Fibroblast of skin of right biceps (primary cell): ENCODE results near the gene RHOT2.

Experiments
- DNase-seq: peaks from one replicate; pipeline ENCODE4 v3.0.0-alpha.2; 2013

Gene RHOT2

DNA sequence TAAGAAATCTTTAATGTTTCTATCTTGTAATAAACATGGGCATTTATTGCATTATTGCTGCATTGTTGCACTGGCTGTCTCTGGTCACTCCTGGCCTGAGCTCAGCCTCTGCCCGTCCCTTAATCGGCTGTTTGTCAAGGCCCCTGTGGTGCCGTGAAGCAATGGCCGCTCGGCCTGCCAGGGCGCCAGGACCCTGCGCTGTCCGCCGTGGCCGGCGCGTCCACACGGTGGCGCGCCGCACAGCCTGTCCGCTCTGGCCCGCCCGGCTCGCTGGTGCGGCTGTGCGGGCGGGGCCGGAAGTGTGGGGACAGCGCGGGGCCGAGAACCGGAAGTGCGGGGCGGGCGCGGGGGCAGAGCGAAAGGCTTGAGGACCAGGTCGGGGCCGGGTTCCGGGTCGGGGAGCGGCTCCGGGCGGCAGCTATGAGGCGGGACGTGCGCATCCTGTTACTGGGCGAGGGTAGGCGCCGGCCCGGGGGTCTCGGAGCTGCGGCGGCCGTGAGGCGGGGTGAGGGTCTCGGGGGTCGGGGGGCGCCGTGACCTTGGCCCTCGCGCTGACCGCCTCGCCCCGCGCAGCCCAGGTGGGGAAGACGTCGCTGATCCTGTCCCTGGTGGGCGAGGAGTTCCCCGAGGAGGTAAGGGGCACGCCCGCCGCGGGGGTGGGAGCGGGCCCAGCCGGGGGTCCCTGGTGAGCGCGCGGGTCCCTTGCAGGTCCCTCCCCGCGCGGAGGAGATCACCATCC is at the start of gene RHOT2:
TSS of gene RHOT2 (plus strand) at position 353 of the 739 bp plus-strand sequence. CDS start at position 421, 68 bp downstream.
- peak; percentile 90 for DNase-seq

DNA sequence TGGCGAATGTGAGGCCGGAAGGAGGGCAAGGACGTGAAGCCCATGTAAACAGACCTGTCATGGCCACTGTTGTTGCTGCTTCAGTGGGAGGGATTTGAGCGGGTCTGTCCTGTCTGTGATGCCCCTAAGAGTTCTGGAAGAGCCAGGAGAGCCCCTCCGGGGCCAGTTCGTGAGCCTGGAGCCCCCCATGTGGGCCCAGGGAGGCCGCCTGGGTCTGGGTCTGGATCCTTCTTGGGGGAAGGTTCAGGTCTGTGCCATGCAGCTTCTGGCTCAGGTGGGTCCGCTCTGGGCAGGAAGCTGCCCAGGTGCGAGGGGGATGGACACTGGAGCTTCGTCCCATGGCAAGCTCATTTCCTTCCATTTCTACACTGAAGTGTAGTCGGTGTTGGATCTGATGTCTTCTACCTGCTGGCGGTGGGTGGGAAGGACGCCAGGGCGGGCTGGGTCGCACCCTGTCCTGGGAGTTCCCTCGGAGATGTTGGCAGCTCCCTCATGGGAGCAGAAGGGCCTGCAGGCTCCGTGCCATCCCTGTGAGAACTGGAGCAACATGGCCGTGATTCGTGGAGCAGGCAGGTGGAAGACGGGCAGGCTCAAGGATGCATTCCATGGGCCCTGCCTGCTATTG is 48.3 kb upstream of the RHOT2 start:
- no peak for DNase-seq

DNA sequence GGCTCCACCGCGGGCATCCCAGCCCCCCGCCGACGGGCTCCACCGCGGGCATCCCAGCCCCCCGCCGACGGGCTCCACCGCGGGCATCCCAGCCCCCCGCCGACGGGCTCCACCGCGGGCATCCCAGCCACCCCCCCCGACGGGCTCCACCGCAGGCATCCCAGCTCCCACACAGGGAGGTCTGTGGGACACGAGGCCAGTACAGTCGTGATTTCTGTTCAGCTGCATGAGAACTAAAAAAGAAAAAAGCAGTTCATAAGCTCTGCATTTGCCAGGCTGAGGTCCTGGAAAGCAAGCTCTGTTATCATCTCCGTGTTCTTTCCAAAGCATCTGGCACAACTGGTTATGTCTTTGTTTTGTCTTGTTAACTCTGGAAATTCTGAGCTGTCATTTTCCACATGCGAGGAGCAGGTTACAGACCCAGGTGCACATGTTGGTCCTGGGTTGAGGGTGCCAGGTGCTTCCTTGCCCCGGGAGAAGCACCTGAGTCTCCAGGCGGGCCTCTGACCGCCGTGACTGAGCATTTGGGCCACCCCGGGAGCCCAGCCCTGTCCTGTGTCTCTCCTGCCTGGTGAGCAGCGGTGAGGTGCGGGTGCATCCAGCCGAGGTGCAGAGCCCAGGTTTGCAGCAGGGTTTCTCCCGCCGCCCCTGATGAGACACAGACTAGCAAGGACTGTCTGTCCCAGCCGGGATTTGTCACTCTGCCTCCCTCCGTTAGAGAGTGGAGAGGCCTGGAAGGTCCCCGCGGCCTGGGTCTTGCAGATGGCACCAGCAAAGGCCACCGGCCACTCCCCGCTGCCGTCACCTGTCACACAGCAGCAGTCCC is 47.0 kb upstream of the RHOT2 start:
- DNase-seq = no peak

DNA sequence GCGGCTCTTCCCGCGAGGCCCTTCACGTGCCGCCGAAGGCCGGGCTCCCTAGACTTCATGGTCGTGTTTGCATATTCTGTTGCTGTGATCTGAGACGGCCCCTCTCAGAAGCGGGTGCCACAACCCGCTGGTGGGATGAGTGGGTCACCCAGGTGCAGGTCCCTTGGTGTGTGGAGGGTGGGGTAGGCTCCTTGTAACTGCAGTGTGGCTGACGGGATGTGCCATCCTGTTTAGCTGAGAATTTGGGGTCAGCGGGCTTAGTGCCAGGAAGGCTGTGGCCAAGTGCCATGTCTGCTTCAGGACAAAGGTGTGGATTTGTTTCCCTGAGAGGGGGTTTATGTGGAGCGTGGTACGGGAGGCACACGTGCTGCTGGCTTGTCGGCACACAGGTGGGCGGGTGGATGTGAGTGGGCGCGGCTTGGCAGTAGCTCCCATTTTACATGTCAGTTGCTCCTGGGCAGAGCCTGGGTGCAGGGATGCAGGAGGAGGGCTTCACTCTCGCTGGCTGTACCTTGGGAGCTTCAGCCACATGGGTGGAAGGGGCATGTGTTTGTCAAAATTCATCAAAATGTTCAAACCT is 46.3 kb upstream of the RHOT2 start:
- DNase-seq = no peak

DNA sequence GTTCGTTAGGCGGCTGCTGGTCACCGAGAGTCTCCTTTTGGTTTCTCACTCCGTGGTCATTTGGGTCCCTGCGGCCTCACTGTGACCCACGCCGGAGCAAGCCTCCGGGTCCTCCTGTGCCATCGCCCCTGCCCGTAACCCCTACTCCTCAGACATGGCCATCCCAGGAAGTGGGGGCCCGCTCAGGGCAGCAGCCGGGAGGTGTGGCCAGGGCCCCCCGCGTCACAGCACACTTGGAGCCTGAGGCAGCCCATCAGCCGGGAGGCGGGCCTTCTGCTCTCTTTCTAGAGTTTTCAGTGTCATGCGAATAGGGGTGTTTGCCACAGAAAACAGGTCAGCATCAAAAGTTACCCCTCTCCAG is 45.0 kb upstream of the RHOT2 start:
- DNase-seq = no peak

DNA sequence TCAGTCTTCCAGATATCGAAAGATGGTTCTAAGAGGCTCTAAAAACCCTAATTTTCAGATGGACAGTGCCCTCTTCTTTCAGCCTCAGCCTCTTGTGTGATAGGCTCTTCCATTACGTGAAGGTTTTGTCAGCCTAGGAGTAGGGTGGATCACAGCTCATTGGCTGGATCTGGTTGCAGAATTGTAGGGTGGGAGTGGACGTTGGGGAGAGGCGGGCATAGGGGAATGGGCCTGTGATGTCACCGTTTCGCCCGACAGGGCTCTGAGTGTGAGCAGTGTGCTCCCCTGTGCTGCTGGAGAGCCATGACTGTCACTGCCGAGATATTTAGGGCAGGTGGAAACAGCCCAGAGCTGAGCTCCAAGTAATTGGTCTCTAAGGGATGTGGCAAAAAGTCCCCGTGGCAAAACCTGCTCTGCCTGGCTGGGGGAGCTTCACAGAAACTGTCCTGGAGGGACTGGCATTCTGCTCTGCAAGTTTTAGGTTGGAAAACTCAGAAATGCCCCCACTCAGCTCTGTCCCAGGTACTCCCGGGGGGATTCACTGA is 43.3 kb upstream of the RHOT2 start:
- DNase-seq = no peak

DNA sequence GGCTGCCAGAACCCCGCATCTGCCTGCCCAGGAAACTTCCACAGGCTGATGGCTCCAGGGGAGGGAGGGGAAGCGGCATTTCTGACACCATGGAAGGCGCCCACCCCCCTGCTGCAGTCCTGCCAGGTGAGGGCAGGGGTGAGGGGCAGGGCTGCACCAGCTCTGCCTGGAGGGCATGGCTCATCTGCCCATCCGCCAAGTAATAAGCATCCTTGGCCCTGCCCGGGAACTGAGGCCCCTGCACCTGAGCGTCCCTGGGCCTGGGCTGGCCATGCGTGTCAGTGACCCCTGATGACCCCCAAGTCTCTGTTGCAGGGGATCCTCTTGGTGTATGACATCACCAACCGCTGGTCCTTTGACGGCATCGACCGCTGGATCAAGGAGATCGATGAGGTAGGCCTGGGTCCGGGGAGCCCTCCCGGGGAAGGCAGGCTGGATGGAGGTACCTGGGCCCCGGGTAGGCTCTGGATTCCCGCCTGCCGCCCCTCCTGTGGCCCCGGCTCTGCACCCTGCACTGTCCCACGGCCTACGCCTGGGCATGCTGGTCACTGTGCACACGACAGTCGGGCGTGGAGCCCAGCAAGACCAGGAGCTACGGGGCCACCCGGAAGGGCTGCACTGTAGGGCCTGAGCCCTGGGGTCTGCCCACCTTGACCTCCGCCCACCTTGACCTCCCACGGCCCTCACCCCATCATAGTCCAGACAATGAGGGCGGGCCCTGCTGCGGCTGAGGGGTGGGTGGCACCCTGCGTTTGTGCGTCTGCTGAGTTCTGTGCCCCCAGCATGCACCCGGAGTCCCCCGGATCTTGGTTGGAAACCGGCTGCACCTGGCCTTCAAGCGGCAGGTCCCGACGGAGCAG is 42.6 kb upstream of the RHOT2 start:
- no peak for DNase-seq

DNA sequence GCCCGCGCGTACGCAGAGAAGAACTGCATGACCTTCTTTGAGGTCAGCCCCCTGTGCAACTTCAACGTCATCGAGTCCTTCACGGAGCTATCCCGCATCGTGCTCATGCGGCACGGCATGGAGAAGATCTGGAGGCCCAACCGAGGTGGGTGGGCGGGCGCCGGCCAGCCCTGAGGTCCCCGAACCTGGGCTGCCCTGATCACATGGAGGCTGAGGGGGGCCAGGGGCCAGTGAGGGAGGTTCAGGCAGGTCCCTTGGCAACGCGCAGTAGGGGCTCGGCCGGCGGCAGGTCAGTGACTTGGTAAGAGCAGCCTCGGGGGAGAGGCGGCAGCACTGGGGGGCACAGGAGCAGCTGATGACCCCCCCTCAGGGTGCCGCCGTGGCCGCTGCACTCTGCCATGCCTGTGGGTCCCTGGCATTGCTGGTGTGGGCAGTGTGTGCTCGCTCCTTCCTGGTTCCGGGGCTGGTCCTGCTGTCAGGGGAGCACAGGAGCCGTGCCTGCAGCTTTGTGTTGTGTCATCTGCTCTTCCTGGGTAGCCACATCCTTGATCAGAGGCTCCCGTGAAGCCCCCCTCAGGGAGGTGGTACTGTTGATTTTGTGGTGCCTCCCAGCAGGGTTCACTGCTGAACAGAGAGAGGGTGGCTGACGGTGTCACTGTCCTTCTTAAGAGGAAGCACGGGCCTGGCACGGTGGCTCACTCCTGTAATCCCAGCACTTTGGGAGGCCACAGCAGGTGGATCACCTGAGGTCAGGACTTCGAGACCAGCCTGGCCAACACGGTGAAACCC is 41.8 kb upstream of the RHOT2 start:
- DNase-seq = no peak

DNA sequence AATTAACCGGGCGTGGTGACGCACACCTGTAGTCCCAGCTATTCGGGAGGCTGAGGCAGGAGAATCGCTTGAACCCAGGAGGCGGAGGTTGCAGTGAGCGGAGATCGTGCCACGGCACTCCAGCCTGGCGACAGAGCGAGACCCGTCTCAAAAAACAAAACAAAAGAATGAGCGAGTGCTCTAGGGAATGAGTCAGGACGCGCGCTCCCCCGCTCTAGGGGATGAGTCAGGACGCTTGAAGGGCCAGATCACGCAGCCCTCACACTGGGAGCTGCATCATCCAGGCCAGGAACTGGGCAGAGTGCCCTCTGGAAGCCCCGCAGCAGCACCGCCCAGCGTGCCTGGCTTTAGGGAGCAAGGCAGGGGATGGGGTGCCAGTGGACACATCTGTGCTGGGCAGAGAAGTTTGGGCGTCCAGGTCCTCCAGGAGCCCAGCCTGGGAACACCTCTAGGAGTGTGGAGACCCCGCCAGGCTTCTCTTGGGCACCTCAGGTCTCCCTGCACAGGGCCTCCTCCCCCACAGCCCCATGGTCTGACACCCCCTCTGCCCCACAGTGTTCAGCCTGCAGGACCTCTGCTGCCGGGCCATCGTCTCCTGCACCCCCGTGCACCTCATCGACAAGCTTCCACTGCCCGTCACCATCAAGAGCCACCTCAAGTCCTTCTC is 41.0 kb upstream of the RHOT2 start:
- peak; percentile 95 for DNase-seq

DNA sequence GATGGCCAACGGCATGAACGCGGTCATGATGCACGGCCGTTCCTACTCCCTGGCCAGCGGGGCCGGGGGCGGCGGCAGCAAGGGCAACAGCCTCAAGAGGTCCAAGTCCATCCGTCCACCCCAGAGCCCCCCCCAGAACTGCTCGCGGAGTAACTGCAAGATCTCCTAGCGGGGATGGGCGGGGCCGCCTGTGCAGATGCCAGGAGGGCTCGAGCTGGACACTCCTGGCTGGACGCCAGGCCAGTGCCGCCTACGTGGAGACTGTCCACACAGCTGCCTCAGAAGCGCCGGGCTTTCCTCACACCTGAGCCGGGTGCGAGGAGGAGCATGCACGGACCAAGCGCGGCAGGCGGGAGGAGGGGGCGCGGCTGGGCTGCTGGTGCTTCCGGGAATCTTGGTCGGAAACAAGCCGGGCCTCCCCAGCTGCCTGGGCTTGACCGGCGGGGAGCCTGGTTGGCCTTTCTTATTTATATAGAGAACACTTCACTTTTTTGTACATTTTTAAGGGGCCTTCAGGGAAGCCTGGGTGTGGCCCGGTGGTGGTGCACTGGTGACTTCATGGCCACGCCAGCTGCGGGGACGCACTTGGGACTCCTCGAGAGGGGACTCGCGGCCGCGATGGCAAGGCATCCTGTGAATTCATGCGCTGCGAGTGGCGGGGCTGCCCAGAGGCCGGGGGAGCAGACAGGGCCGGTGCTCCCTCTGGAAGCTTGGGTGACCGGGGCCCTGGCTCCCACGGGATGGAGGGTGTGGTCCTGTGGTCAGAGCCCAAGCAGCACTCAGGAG is 40.3 kb upstream of the RHOT2 start:
- no peak for DNase-seq

DNA sequence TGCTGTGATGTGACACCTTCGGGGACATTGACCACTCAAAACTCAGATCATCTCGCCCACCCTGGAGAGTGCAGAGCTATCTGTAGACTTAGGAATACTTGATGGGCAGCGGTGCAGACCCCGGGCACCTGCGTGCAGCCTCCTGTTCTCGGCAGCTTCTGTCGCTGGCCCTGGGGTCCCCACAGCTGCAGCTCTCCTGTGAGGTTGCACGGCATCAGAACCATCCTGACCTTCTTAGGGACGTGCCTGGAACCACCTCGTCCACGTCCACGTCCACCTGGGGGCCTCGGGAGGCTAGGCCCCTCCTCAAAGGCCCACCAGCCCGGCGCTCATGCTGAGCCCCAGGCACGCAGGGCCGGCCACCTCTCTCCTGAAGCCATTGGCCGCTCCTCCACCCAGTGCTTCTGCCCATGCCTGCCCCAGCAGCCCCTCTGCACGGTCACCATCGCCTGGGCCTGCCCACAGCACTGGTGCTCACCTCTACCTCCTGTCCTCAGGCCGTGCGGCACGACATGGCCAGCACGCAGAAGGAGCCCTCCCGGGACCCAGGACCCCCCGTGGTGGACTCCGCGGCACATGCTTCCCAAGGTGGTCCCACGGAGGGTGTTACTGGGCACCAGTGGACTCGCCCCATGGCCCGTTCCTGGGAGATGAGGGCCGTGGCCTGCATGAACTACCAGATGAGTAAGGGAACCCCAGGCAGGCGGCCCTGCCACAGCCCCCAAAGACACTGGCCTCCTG is 39.4 kb upstream of the RHOT2 start:
- DNase-seq = no peak

DNA sequence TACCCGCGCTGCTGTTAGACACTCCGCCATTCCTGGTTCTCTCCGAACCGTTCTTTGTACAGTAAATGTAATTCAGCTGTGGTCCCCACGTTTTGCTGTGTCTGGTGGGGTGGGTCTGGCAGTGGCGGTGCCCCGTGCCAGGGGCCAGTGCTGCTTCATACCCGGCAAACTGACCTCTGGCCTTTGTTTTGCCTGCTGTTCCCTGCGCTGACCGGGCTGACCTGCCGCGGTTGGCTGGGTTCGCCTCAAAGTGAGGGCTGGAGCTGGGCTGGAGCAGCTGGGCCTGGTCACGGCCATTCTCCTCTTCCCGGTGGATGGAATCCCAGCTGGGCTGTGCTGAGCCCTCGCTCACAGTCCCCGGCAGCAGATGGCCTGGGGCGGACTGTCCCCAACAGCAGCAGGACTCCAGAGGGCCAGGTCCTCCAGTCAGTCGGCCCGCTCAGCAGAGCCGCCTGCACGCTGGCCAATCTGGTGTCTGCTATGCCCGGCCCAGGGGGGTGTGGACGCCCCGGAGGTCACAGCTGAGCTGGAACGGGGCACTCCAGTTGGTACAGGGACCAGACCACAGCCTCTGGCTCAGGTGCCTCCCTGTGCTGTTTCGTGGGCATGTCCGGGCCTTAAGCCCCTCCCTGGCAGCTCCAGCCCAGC is 38.6 kb upstream of the RHOT2 start:
- DNase-seq = no peak

DNA sequence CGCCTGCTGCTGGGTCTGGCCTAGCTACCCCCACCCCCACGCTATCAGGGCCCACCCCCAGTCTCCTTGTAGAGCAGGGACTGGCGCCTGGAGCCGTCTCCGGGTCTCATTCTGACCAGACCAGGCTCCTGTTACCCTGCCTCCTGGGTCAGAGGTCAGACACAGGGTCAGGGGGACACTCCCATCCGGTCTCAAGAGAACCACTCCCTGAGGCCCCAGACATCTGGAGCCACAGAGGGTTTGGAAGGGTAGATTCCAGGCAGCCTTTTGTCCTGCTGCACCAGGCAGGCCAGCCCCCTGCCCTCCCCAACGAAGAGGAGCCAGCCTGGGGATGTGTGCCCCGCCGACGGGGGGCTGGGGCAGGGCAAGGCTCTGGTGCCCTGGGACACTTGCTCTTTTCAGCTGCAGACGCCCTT is 38.1 kb upstream of the RHOT2 start:
- DNase-seq = no peak

DNA sequence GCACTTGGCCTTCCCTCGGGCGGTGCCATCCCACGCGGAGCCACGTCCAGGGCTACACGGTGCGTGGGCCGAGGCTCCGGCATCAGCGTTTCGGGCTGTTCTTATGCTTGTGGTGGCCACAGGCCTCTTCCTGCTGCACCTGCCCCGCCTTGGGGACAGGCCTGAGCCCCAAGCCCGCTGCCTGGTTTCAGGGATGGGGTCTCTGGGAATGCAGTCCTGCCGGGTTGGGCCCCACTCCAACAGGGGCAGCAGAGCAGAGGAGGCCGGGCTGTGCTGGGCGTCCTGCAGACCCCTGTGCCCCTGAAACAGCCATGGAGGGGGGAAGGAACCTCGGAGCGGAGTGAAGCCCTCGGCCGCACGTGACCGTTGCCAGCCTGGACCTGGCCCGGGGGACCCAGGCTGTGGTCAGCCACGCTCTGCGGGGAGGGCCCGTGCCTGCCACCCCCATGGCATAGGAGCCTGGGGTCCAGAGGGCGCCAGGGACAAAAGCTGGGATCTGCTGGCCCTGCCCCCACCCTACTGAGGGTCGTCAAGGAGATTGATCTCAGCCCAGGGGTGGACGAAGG is 37.6 kb upstream of the RHOT2 start:
- DNase-seq = no peak

DNA sequence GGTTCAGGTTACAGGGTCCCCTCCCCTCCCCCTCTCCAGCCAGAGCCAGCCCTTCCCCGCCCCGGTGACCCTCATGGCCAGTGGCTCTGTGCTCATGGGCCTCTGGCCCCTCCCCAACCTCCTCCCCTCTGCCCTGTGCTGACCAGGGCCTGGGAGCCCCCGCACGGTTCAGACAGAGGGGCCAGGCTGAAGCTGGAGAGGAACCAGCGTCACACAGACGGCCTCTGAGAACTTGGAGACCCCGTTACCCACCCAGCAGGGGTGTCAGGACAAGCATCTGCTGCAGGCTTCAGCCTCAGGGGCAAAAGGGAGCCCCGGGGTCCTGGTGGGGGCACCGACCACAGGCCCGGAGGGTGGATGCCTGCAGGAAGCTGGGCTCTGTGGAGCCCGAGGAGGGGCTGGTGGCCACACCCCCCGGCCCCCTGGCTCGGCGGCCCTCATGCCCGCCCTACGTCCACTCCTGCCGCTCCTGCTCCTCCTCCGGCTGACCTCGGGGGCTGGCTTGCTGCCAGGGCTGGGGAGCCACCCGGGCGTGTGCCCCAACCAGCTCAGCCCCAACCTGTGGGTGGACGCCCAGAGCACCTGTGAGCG is 37.0 kb upstream of the RHOT2 start, which contains the start of gene WFIKKN1:
TSS of gene WFIKKN1 (plus strand) at position 171 of the 591 bp plus-strand sequence. CDS start at position 440, 269 bp downstream.
- DNase-seq = no peak

DNA sequence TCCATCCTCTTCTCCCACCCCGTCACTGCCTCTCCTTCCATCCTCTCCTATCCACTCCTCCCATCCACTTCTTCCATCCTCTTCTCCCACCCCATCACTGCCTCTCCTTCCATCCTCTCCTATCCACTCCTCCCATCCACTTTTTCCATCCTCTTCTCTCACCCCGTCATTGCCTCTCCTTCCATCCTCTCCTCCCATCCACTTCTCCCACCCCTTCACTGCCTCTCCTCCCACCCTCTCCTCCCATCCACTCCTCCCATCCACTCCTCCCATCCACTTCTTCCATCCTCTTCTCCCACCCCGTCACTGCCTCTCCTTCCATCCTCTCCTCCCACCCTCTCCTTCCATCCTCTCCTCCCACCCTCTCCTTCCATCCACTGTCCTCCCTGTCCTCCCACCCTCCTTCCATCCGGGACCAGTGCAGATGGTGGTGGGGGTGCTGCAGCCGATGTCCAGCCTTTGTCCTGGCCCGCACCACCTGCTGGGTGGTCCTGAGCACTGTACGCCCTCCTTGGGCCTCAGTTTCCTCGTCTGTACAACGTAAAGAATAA is 36.0 kb upstream of the RHOT2 start:
- no peak for DNase-seq
